Astrocyte (in vitro differentiated cells and primary cell): Measurements from ENCODE around the gene TMEM222. TPM values are rescaled to one million over a fixed set of nuclear protein-coding genes. Genes with fewer than 3 reads are reported as not detected.

Experiments
- DNase-seq: peaks from one replicate; pipeline ENCODE4 v3.0.0-alpha.2; 2010; ENCODE audit warnings: low read depth
- FAIRE-seq: peaks from 2 replicates; lab custom pipeline; 2011; peaks lifted over from hg19 to GRCh38; lab: Jason Lieb, UNC
- H2AFZ ChIP-seq: 2 replicates; pipeline ENCODE4 v1.6.0; 2012; ENCODE audit warnings: low read depth, low read length, inconsistent platforms
- H3K27ac ChIP-seq: 2 replicates; pipeline ENCODE4 v1.5.1; 2011; ENCODE audit warnings: low read depth, low read length, inconsistent platforms
- H3K27me3 ChIP-seq: 2 replicates; pipeline ENCODE4 v1.6.0; 2011; ENCODE audit warnings: low read length, inconsistent platforms; ENCODE audit not compliant: insufficient read depth
- H3K36me3 ChIP-seq: 2 replicates; pipeline ENCODE4 v1.5.1; 2011; ENCODE audit warnings: low read length, inconsistent platforms; ENCODE audit not compliant: insufficient read depth
- H3K4me1 ChIP-seq: 2 replicates; pipeline ENCODE4 v1.5.1; 2011; ENCODE audit warnings: low read length, inconsistent platforms; ENCODE audit not compliant: insufficient read depth
- H3K4me2 ChIP-seq: 2 replicates; pipeline ENCODE4 v1.6.0; 2012; ENCODE audit warnings: low read length, inconsistent platforms
- H3K4me3 ChIP-seq: 2 replicates; pipeline ENCODE4 v1.5.1; 2011; ENCODE audit warnings: low read depth, mild to moderate bottlenecking, low read length, inconsistent platforms; ENCODE audit not compliant: insufficient read depth
- H3K79me2 ChIP-seq: 2 replicates; pipeline ENCODE4 v1.6.0; 2012; ENCODE audit warnings: mild to moderate bottlenecking, low read length, inconsistent platforms; ENCODE audit not compliant: insufficient read depth
- H3K9ac ChIP-seq: 2 replicates; pipeline ENCODE4 v1.6.0; 2012; ENCODE audit warnings: mild to moderate bottlenecking, low read length, inconsistent platforms
- H3K9me3 ChIP-seq: 2 replicates; pipeline ENCODE4 v1.5.1; 2012; ENCODE audit warnings: low read depth, mild to moderate bottlenecking, low read length, inconsistent platforms; ENCODE audit not compliant: insufficient read depth
- H4K20me1 ChIP-seq: 2 replicates; pipeline ENCODE4 v1.6.0; 2012; ENCODE audit warnings: low read length, inconsistent platforms; ENCODE audit not compliant: insufficient read depth
- H3K27ac Mint-ChIP-seq: one replicate; pipeline ENCODE4 v1.8.0; 2021; ENCODE audit warnings: mild to moderate bottlenecking, mixed read lengths; ENCODE audit not compliant: unreplicated experiment
- H3K27me3 Mint-ChIP-seq: one replicate; pipeline ENCODE4 v1.8.0; 2021; ENCODE audit warnings: low read depth, mixed read lengths; ENCODE audit not compliant: unreplicated experiment
- H3K36me3 Mint-ChIP-seq: one replicate; pipeline ENCODE4 v1.8.0; 2021; ENCODE audit warnings: low read depth, mixed read lengths; ENCODE audit not compliant: unreplicated experiment
- H3K4me1 Mint-ChIP-seq: one replicate; pipeline ENCODE4 v1.8.0; 2021; ENCODE audit warnings: low read depth, mixed read lengths; ENCODE audit not compliant: unreplicated experiment
- H3K4me3 Mint-ChIP-seq: one replicate; pipeline ENCODE4 v1.8.0; 2021; ENCODE audit warnings: mild to moderate bottlenecking, moderate library complexity, mixed read lengths; ENCODE audit not compliant: unreplicated experiment
- H3K9me3 Mint-ChIP-seq: one replicate; pipeline ENCODE4 v1.8.0; 2021; ENCODE audit warnings: mild to moderate bottlenecking, mixed read lengths; ENCODE audit not compliant: unreplicated experiment
- CTCF ChIP-seq: IDR thresholded peaks from 2 replicates; pipeline ENCODE4 v1.5.1; 2011; ENCODE audit warnings: low read depth, mild to moderate bottlenecking, inconsistent platforms, low read length, moderate library complexity; ENCODE audit not compliant: insufficient read depth
- EZH2 ChIP-seq: IDR thresholded peaks from 2 replicates; pipeline ENCODE4 v1.6.1; 2012; ENCODE audit warnings: mild to moderate bottlenecking, low read length, inconsistent platforms; ENCODE audit not compliant: insufficient read depth
- total RNA-seq: library from RNA; stranded (reverse); gene quantifications from 2 replicates; pipeline ENCODE4 v1.2.1, GENCODE V29; 2021

Gene TMEM222
- total RNA-seq, 1 donor from 2014 or later: 46.0 TPM

GRCh38 chr1:27331922-27332321 lies 10.0 kb downstream of the TMEM222 start:
- Mint-ChIP-seq H3K27me3 (no peaks in the 10 kb centered on the region), H3K4me3 (no peak overlapping the region), H3K36me3 (peaks cover 15% of the 10 kb centered on the region), H3K4me1 (peaks cover 1% of the 10 kb centered on the region), H3K9me3 (no peaks in the 10 kb centered on the region), H3K27ac (no peak overlapping the region)
- no peak overlapping the region for H3K4me3 ChIP-seq
- H2AFZ ChIP-seq: no peak overlapping the region
- H3K9me3 ChIP-seq: no peaks in the 10 kb centered on the region
- TF ChIP-seq CTCF: no peak
- no peak for TF ChIP-seq EZH2
- H3K9ac ChIP-seq: no peak overlapping the region
- DNase-seq (no peak), FAIRE-seq (no peak)
- H3K27ac ChIP-seq: no peak overlapping the region
- no peaks in the 10 kb centered on the region for H3K27me3 ChIP-seq
- H3K79me2 ChIP-seq: peaks cover 43% of the 10 kb centered on the region
- peaks cover 45% of the 10 kb centered on the region for H4K20me1 ChIP-seq
- H3K4me2 ChIP-seq: no peak overlapping the region
- H3K4me1 ChIP-seq: peaks cover 2% of the 10 kb centered on the region
- peaks cover 20% of the 10 kb centered on the region for H3K36me3 ChIP-seq

GRCh38 chr1:27332536-27333281 lies 10.7 kb downstream of the TMEM222 start:
- H3K27ac ChIP-seq: no peak overlapping the region
- no peak overlapping the region for H3K4me2 ChIP-seq
- DNase-seq (no peak), FAIRE-seq (no peak)
- peaks cover 18% of the 10 kb centered on the region for H3K36me3 ChIP-seq
- H3K27me3 Mint-ChIP-seq: no peaks in the 10 kb centered on the region
- H3K27me3 ChIP-seq: no peaks in the 10 kb centered on the region
- no peaks in the 10 kb centered on the region for H3K4me1 Mint-ChIP-seq
- TF ChIP-seq CTCF (peak; percentile 72), EZH2 (no peak)
- no peaks in the 10 kb centered on the region for H3K4me1 ChIP-seq
- no peak overlapping the region for H3K9ac ChIP-seq
- H3K4me3 Mint-ChIP-seq: no peak overlapping the region
- H3K79me2 ChIP-seq: peaks cover 36% of the 10 kb centered on the region
- peaks cover 42% of the 10 kb centered on the region for H4K20me1 ChIP-seq
- no peaks in the 10 kb centered on the region for H3K9me3 Mint-ChIP-seq
- H3K27ac Mint-ChIP-seq: no peak overlapping the region
- no peak overlapping the region for H2AFZ ChIP-seq
- H3K4me3 ChIP-seq: no peak overlapping the region
- peaks cover 15% of the 10 kb centered on the region for H3K36me3 Mint-ChIP-seq
- H3K9me3 ChIP-seq: no peaks in the 10 kb centered on the region

GRCh38 chr1:27333717-27334279 lies 11.8 kb downstream of the TMEM222 start:
- no peak for TF ChIP-seq CTCF
- TF ChIP-seq EZH2: no peak
- Histone ChIP-seq H3K4me3 (no peak overlapping the region), H3K79me2 (peaks cover 25% of the 10 kb centered on the region), H3K4me2 (no peak overlapping the region), H3K9ac (no peak overlapping the region), H4K20me1 (peaks cover 31% of the 10 kb centered on the region), H3K36me3 (peaks cover 15% of the 10 kb centered on the region), H3K27ac (no peak overlapping the region), H3K9me3 (no peaks in the 10 kb centered on the region), H3K4me1 (no peaks in the 10 kb centered on the region), H3K27me3 (no peaks in the 10 kb centered on the region), H2AFZ (no peak overlapping the region)
- H3K27me3 Mint-ChIP-seq: no peaks in the 10 kb centered on the region
- no peak overlapping the region for H3K4me3 Mint-ChIP-seq
- H3K36me3 Mint-ChIP-seq: peaks cover 15% of the 10 kb centered on the region
- no peaks in the 10 kb centered on the region for H3K4me1 Mint-ChIP-seq
- no peaks in the 10 kb centered on the region for H3K9me3 Mint-ChIP-seq
- FAIRE-seq: no peak
- H3K27ac Mint-ChIP-seq: no peak overlapping the region
- no peak for DNase-seq
